K562 (cell line): ENCODE results near the gene LDB1. TPM values are rescaled to one million over a fixed set of nuclear protein-coding genes. Genes with fewer than 3 reads are reported as not detected.

Experiments used
- CBX1 ChIP-seq: sonication (generic); IDR thresholded peaks from 2 replicates; pipeline ENCODE4 v1.6.1; 2016; ENCODE audit warnings: antibody characterized with exemption, low read depth, mild to moderate bottlenecking
- CXXC5 ChIP-seq: fragments of 250-450 bp; sonication (Bioruptor Pico); IDR thresholded peaks from 2 replicates; pipeline ENCODE4 v1.8.0; 2022; ENCODE audit warnings: inconsistent platforms, mild to moderate bottlenecking, moderate library complexity
- ETS2 ChIP-seq: IDR thresholded peaks from 2 replicates; pipeline ENCODE4 v1.6.1; 2016; ENCODE audit warnings: borderline replicate concordance, missing genetic modification characterization, mild to moderate bottlenecking, moderate library complexity, missing compliant biosample characterization; ENCODE audit not compliant: poor library complexity, severe bottlenecking
- ETV5 ChIP-seq: sonication (generic); formaldehyde crosslinking; IDR thresholded peaks from 2 replicates; pipeline ENCODE4 v1.4.0; 2020; ENCODE audit warnings: low read depth, mild to moderate bottlenecking, missing genetic modification reagents
- MAFF ChIP-seq: IDR thresholded peaks from 2 replicates; pipeline ENCODE4 v1.6.1; 2012; ENCODE audit warnings: low read length, improper control_type of control experiment
- POLR2G ChIP-seq: fragments of 200-400 bp; formaldehyde crosslinking; IDR thresholded peaks from 2 replicates; pipeline ENCODE4 v1.6.1; 2017; ENCODE audit warnings: low read depth, mild to moderate bottlenecking, antibody characterized with exemption, low read length, moderate library complexity
- XRCC5 ChIP-seq: fragments of 200-400 bp; formaldehyde crosslinking; IDR thresholded peaks from 2 replicates; pipeline ENCODE4 v1.6.1; 2017; ENCODE audit warnings: low read depth, mild to moderate bottlenecking, low read length
- polyA plus RNA-seq, 8 experiments: library from polyadenylated mRNA; depleted of rRNA in 4 of 8; stranded (reverse) in 5 of 8; unstranded in 3 of 8; fragments of >200 nt; fragmentation: Nextera tagmentation in 2 of 8; fragmentation: Illumina TruSeq in 1 of 8; extraction: Ambion mirVana in 2 of 8; extraction: Trizol in 1 of 8; gene quantifications; 2 replicates each; pipeline versions ENCODE4 v1.2.1 to v1.2.3, GENCODE V29; 2011 to 2014; ENCODE audit warnings: inconsistent platforms in 1 of 8, missing spikeins in 1 of 8
- total RNA-seq, 7 experiments: library from RNA; depleted of rRNA in 6 of 7; stranded (reverse); fragments of >200 nt in 6 of 7; fragmentation: Illumina TruSeq in 2 of 7; extraction: Trizol in 2 of 7; gene quantifications; 2 replicates each; pipeline versions ENCODE4 v1.2.1 to v1.2.3, GENCODE V29; 2011 to 2021; ENCODE audit warnings: low replicate concordance in 1 of 7
- TF ChIP-seq, protein P1 (sequence below): sonication (generic); formaldehyde crosslinking; IDR thresholded peaks from 2 replicates; pipeline ENCODE4 v1.8.0; 2022; ENCODE audit warnings: mild to moderate bottlenecking, missing genetic modification reagents
- TF ChIP-seq, protein P2 (sequence below): sonication (generic); formaldehyde crosslinking; IDR thresholded peaks from 2 replicates; pipeline ENCODE4 v1.8.0; 2022; ENCODE audit warnings: missing genetic modification reagents, mild to moderate bottlenecking, borderline replicate concordance
- TF ChIP-seq, protein P3 (sequence below): fragments of 250-450 bp; sonication (Bioruptor Pico); IDR thresholded peaks from 2 replicates; pipeline ENCODE4 v1.5.0; 2022; ENCODE audit warnings: mild to moderate bottlenecking
- TF ChIP-seq, protein P4 (sequence below), 2 experiments: IDR thresholded peaks; 2 replicates each; pipeline ENCODE4 v1.6.1; 2012; ENCODE audit warnings: improper control_type of control experiment in 2 of 2, low read depth in 2 of 2, low read length in 2 of 2, borderline replicate concordance in 1 of 2
- TF ChIP-seq, protein P5 (sequence below): sonication (generic); formaldehyde crosslinking; IDR thresholded peaks from 2 replicates; pipeline ENCODE4 v1.8.0; 2022; ENCODE audit warnings: mild to moderate bottlenecking, missing genetic modification reagents

Gene LDB1
- total and polyA plus RNA-seq, 9 of the 15 experiments (the other 6 are each of a cell fraction or from before 2014, with no cell fraction given), result 1.9 to 137 (median 105) TPM

DNA sequence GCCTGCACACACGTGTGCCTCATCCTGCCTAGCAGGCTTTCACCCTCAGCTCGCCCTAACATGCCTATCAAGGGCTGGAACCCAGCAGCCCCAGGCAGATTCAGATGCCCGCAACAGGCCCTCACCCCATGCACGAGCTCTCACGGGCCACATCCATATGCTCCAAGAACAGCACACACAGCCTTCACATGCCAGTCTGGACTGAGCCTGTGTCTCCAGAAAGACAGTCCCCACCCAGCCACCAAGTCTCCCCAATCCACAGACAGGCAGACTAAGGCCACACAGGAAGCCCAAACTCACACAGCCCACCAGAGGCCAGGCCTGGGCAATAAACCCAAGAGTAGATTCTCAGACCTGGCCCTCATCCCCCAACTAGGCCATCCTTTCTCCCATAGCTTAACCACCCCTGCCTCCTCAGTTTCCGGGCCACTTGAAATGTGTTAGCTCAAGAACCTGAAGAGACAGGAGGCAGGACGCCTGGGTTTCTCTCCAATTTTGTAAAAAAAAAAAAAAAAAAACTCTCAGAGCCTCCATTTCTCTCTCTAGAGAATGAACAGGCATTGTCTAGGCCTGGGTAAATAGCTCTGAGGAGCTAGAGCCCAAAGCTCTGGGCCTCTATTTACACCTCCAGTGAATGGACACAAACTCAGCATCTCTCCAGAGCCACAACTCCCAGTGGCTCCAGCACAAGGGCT lies 6.8 kb downstream of the LDB1 start (continued):
- TF ChIP-seq, protein P1, sequence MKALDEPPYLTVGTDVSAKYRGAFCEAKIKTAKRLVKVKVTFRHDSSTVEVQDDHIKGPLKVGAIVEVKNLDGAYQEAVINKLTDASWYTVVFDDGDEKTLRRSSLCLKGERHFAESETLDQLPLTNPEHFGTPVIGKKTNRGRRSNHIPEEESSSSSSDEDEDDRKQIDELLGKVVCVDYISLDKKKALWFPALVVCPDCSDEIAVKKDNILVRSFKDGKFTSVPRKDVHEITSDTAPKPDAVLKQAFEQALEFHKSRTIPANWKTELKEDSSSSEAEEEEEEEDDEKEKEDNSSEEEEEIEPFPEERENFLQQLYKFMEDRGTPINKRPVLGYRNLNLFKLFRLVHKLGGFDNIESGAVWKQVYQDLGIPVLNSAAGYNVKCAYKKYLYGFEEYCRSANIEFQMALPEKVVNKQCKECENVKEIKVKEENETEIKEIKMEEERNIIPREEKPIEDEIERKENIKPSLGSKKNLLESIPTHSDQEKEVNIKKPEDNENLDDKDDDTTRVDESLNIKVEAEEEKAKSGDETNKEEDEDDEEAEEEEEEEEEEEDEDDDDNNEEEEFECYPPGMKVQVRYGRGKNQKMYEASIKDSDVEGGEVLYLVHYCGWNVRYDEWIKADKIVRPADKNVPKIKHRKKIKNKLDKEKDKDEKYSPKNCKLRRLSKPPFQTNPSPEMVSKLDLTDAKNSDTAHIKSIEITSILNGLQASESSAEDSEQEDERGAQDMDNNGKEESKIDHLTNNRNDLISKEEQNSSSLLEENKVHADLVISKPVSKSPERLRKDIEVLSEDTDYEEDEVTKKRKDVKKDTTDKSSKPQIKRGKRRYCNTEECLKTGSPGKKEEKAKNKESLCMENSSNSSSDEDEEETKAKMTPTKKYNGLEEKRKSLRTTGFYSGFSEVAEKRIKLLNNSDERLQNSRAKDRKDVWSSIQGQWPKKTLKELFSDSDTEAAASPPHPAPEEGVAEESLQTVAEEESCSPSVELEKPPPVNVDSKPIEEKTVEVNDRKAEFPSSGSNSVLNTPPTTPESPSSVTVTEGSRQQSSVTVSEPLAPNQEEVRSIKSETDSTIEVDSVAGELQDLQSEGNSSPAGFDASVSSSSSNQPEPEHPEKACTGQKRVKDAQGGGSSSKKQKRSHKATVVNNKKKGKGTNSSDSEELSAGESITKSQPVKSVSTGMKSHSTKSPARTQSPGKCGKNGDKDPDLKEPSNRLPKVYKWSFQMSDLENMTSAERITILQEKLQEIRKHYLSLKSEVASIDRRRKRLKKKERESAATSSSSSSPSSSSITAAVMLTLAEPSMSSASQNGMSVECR (CRISPR knock-in tag), result peak; percentile 43; the same call in 1 of the 2 replicates
- TF ChIP-seq ETS2 (tag), result no peak
- no peak for TF ChIP-seq CXXC5 (CRISPR knock-in tag)
- TF ChIP-seq XRCC5, result peak; percentile 44; the same call in 1 of the 2 replicates
- TF ChIP-seq, protein P2, sequence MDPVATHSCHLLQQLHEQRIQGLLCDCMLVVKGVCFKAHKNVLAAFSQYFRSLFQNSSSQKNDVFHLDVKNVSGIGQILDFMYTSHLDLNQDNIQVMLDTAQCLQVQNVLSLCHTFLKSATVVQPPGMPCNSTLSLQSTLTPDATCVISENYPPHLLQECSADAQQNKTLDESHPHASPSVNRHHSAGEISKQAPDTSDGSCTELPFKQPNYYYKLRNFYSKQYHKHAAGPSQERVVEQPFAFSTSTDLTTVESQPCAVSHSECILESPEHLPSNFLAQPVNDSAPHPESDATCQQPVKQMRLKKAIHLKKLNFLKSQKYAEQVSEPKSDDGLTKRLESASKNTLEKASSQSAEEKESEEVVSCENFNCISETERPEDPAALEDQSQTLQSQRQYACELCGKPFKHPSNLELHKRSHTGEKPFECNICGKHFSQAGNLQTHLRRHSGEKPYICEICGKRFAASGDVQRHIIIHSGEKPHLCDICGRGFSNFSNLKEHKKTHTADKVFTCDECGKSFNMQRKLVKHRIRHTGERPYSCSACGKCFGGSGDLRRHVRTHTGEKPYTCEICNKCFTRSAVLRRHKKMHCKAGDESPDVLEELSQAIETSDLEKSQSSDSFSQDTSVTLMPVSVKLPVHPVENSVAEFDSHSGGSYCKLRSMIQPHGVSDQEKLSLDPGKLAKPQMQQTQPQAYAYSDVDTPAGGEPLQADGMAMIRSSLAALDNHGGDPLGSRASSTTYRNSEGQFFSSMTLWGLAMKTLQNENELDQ, result no peak
- TF ChIP-seq, protein P3, sequence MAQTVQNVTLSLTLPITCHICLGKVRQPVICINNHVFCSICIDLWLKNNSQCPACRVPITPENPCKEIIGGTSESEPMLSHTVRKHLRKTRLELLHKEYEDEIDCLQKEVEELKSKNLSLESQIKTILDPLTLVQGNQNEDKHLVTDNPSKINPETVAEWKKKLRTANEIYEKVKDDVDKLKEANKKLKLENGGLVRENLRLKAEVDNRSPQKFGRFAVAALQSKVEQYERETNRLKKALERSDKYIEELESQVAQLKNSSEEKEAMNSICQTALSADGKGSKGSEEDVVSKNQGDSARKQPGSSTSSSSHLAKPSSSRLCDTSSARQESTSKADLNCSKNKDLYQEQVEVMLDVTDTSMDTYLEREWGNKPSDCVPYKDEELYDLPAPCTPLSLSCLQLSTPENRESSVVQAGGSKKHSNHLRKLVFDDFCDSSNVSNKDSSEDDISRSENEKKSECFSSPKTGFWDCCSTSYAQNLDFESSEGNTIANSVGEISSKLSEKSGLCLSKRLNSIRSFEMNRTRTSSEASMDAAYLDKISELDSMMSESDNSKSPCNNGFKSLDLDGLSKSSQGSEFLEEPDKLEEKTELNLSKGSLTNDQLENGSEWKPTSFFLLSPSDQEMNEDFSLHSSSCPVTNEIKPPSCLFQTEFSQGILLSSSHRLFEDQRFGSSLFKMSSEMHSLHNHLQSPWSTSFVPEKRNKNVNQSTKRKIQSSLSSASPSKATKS (CRISPR knock-in tag), result no peak
- TF ChIP-seq ETV5 (CRISPR knock-in tag), result peak; percentile 75
- TF ChIP-seq, protein P4, sequence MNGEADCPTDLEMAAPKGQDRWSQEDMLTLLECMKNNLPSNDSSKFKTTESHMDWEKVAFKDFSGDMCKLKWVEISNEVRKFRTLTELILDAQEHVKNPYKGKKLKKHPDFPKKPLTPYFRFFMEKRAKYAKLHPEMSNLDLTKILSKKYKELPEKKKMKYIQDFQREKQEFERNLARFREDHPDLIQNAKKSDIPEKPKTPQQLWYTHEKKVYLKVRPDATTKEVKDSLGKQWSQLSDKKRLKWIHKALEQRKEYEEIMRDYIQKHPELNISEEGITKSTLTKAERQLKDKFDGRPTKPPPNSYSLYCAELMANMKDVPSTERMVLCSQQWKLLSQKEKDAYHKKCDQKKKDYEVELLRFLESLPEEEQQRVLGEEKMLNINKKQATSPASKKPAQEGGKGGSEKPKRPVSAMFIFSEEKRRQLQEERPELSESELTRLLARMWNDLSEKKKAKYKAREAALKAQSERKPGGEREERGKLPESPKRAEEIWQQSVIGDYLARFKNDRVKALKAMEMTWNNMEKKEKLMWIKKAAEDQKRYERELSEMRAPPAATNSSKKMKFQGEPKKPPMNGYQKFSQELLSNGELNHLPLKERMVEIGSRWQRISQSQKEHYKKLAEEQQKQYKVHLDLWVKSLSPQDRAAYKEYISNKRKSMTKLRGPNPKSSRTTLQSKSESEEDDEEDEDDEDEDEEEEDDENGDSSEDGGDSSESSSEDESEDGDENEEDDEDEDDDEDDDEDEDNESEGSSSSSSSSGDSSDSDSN (IDR thresholded peaks at IDR 0.05; ENCODE audit: borderline replicate concordance in 1 of 2, low read depth in 2 of 2, low read length in 2 of 2), result 0 out of 4 replicates have a peak, but pooled peaks of 1 of the 2 experiments have one; percentile 42
- TF ChIP-seq, protein P5, sequence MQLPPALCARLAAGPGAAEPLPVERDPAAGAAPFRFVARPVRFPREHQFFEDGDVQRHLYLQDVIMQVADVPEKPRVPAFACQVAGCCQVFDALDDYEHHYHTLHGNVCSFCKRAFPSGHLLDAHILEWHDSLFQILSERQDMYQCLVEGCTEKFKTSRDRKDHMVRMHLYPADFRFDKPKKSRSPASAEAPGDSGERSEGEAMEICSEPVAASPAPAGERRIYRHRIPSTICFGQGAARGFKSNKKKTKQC (CRISPR knock-in tag), result no peak; the same call in 1 of the 2 replicates
- peak; percentile 44; the same call in 1 of the 2 replicates for TF ChIP-seq POLR2G
- TF ChIP-seq MAFF, result no peak
- peak; percentile 69; the same call in 1 of the 2 replicates for TF ChIP-seq CBX1
